K562 (cell line): ENCODE data around the gene PTCH2. TPM values are rescaled to one million over a fixed set of nuclear protein-coding genes. Genes with fewer than 3 reads are reported as not detected.

Experiments
- BRD9 ChIP-seq: fragments of 450-650 bp; IDR thresholded peaks from 2 replicates; pipeline ENCODE4 v1.6.1; 2018; ENCODE audit warnings: low read depth; ENCODE audit not compliant: partially characterized antibody
- CBX1 ChIP-seq: sonication (generic); IDR thresholded peaks from 2 replicates; pipeline ENCODE4 v1.6.1; 2016; ENCODE audit warnings: antibody characterized with exemption, low read depth, mild to moderate bottlenecking
- CHD1 ChIP-seq: fragments of 200-600 bp; sonication (generic); IDR thresholded peaks from one replicate; pipeline ENCODE4 v1.6.1; 2012; ENCODE audit warnings: mild to moderate bottlenecking, moderate library complexity, low read length, inconsistent platforms
- KLF10 ChIP-seq: fragments of 250-450 bp; sonication (Bioruptor Pico); IDR thresholded peaks from 2 replicates; pipeline ENCODE4 v1.6.1; 2021; ENCODE audit warnings: matching md5 sums
- RFX7 ChIP-seq: fragments of 250-450 bp; sonication (Bioruptor Pico); IDR thresholded peaks from 2 replicates; pipeline ENCODE4 v1.5.1; 2021; ENCODE audit warnings: mild to moderate bottlenecking
- SNIP1 ChIP-seq: fragments of 450-650 bp; IDR thresholded peaks from 2 replicates; pipeline ENCODE4 v1.7.1; 2017; ENCODE audit warnings: low read depth, mild to moderate bottlenecking
- SPI1 ChIP-seq: IDR thresholded peaks from 2 replicates; pipeline ENCODE4 v1.6.1; 2011; ENCODE audit warnings: low read depth, low read length, control low read depth, borderline replicate concordance
- XRCC5 ChIP-seq: fragments of 200-400 bp; formaldehyde crosslinking; IDR thresholded peaks from 2 replicates; pipeline ENCODE4 v1.6.1; 2017; ENCODE audit warnings: low read depth, mild to moderate bottlenecking, low read length
- ZNF311 ChIP-seq: fragments of 250-450 bp; sonication (Bioruptor Pico); IDR thresholded peaks from 2 replicates; pipeline ENCODE4 v1.4.0; 2020; ENCODE audit warnings: mild to moderate bottlenecking, moderate library complexity
- ZNF764 ChIP-seq: fragments of 250-450 bp; sonication (Bioruptor Pico); IDR thresholded peaks from 2 replicates; pipeline ENCODE4 v1.4.0; 2020; ENCODE audit warnings: low read depth, mild to moderate bottlenecking, moderate library complexity
- polyA plus RNA-seq, 8 experiments: library from polyadenylated mRNA; depleted of rRNA in 4 of 8; stranded (reverse) in 5 of 8; unstranded in 3 of 8; fragments of >200 nt; fragmentation: Nextera tagmentation in 2 of 8; fragmentation: Illumina TruSeq in 1 of 8; extraction: Ambion mirVana in 2 of 8; extraction: Trizol in 1 of 8; gene quantifications; 2 replicates each; pipeline versions ENCODE4 v1.2.1 to v1.2.3, GENCODE V29; 2011 to 2014; ENCODE audit warnings: inconsistent platforms in 1 of 8, missing spikeins in 1 of 8
- total RNA-seq, 7 experiments: library from RNA; depleted of rRNA in 6 of 7; stranded (reverse); fragments of >200 nt in 6 of 7; fragmentation: Illumina TruSeq in 2 of 7; extraction: Trizol in 2 of 7; gene quantifications; 2 replicates each; pipeline versions ENCODE4 v1.2.1 to v1.2.3, GENCODE V29; 2011 to 2021; ENCODE audit warnings: low replicate concordance in 1 of 7
- TF ChIP-seq, protein P1 (sequence below): fragments of 200-600 bp; sonication (generic); IDR thresholded peaks from one replicate; pipeline ENCODE4 v1.6.1; 2012; ENCODE audit warnings: mild to moderate bottlenecking, low read depth, low read length, inconsistent platforms
- TF ChIP-seq, protein P2 (sequence below): sonication (generic); formaldehyde crosslinking; IDR thresholded peaks from 2 replicates; pipeline ENCODE4 v1.8.1; 2022; ENCODE audit warnings: missing genetic modification reagents

PTCH2 gene
- total and polyA plus RNA-seq, 9 of the 15 experiments (the other 6 are each of a cell fraction or from before 2014, with no cell fraction given) = 0.15 to 27.3 (median 0.48) TPM; not detected in 1

DNA sequence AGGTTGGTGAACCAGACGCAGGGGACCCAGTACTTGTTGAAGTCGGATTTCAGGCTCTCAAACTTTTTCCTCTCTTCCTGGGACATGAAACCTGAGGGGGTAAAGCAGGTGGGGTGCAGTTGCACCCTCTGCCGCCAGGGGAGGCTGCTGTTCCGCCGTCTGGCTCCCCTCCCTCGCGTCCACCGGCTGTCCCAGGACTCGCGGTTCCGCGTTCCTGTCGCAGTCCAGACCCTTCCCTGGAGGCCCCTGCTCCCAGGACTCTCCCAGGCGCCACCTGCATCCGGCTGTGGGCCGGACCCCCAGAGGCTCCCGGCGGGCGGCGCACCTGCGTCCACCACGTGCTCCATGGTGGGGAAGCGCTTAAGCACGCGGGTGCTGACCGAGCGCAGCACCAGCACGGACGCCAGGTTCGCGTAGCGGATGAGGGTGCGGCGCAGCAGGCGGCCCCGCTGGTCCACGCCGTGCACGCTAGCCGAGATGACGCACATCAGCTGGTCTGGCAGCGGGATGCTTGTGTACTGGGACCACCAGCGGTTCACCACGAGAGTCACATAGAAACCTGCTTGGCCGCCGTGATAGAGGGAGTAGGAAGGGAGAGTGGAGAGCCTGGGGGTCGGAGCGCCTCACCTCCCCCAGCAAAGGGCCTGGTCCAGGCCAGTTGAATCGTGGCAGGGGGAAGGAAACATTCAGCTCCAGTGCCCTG is 56.8 kb downstream of the PTCH2 start (continued):
- TF ChIP-seq, protein P1, sequence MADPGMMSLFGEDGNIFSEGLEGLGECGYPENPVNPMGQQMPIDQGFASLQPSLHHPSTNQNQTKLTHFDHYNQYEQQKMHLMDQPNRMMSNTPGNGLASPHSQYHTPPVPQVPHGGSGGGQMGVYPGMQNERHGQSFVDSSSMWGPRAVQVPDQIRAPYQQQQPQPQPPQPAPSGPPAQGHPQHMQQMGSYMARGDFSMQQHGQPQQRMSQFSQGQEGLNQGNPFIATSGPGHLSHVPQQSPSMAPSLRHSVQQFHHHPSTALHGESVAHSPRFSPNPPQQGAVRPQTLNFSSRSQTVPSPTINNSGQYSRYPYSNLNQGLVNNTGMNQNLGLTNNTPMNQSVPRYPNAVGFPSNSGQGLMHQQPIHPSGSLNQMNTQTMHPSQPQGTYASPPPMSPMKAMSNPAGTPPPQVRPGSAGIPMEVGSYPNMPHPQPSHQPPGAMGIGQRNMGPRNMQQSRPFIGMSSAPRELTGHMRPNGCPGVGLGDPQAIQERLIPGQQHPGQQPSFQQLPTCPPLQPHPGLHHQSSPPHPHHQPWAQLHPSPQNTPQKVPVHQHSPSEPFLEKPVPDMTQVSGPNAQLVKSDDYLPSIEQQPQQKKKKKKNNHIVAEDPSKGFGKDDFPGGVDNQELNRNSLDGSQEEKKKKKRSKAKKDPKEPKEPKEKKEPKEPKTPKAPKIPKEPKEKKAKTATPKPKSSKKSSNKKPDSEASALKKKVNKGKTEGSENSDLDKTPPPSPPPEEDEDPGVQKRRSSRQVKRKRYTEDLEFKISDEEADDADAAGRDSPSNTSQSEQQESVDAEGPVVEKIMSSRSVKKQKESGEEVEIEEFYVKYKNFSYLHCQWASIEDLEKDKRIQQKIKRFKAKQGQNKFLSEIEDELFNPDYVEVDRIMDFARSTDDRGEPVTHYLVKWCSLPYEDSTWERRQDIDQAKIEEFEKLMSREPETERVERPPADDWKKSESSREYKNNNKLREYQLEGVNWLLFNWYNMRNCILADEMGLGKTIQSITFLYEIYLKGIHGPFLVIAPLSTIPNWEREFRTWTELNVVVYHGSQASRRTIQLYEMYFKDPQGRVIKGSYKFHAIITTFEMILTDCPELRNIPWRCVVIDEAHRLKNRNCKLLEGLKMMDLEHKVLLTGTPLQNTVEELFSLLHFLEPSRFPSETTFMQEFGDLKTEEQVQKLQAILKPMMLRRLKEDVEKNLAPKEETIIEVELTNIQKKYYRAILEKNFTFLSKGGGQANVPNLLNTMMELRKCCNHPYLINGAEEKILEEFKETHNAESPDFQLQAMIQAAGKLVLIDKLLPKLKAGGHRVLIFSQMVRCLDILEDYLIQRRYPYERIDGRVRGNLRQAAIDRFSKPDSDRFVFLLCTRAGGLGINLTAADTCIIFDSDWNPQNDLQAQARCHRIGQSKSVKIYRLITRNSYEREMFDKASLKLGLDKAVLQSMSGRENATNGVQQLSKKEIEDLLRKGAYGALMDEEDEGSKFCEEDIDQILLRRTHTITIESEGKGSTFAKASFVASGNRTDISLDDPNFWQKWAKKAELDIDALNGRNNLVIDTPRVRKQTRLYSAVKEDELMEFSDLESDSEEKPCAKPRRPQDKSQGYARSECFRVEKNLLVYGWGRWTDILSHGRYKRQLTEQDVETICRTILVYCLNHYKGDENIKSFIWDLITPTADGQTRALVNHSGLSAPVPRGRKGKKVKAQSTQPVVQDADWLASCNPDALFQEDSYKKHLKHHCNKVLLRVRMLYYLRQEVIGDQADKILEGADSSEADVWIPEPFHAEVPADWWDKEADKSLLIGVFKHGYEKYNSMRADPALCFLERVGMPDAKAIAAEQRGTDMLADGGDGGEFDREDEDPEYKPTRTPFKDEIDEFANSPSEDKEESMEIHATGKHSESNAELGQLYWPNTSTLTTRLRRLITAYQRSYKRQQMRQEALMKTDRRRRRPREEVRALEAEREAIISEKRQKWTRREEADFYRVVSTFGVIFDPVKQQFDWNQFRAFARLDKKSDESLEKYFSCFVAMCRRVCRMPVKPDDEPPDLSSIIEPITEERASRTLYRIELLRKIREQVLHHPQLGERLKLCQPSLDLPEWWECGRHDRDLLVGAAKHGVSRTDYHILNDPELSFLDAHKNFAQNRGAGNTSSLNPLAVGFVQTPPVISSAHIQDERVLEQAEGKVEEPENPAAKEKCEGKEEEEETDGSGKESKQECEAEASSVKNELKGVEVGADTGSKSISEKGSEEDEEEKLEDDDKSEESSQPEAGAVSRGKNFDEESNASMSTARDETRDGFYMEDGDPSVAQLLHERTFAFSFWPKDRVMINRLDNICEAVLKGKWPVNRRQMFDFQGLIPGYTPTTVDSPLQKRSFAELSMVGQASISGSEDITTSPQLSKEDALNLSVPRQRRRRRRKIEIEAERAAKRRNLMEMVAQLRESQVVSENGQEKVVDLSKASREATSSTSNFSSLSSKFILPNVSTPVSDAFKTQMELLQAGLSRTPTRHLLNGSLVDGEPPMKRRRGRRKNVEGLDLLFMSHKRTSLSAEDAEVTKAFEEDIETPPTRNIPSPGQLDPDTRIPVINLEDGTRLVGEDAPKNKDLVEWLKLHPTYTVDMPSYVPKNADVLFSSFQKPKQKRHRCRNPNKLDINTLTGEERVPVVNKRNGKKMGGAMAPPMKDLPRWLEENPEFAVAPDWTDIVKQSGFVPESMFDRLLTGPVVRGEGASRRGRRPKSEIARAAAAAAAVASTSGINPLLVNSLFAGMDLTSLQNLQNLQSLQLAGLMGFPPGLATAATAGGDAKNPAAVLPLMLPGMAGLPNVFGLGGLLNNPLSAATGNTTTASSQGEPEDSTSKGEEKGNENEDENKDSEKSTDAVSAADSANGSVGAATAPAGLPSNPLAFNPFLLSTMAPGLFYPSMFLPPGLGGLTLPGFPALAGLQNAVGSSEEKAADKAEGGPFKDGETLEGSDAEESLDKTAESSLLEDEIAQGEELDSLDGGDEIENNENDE = no peak
- TF ChIP-seq CBX1 (no peak), SPI1 (0 out of 2 replicates have a peak, but pooled peaks have one; percentile 11), XRCC5 (peak; percentile 92; the same call in 1 of the 2 replicates), SNIP1 (no peak), ZNF311 (CRISPR knock-in tag) (no peak), BRD9 (no peak), KLF10 (CRISPR knock-in tag) (no peak), ZNF764 (CRISPR knock-in tag) (peak; percentile 94), CHD1 (no peak), RFX7 (CRISPR knock-in tag) (no peak)
- TF ChIP-seq, protein P2, sequence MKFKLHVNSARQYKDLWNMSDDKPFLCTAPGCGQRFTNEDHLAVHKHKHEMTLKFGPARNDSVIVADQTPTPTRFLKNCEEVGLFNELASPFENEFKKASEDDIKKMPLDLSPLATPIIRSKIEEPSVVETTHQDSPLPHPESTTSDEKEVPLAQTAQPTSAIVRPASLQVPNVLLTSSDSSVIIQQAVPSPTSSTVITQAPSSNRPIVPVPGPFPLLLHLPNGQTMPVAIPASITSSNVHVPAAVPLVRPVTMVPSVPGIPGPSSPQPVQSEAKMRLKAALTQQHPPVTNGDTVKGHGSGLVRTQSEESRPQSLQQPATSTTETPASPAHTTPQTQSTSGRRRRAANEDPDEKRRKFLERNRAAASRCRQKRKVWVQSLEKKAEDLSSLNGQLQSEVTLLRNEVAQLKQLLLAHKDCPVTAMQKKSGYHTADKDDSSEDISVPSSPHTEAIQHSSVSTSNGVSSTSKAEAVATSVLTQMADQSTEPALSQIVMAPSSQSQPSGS = no peak
